ENCODE data around the gene MACROD2.

Gene MACROD2

GRCh38 chr20:16096756-16097326, 2101.5 kb downstream of the MACROD2 start:
- H3K27ac ChIP-seq = no peak overlapping the region
- ChIA-PET CTCF (no interaction called here), POLR2A (ENCODE audit: low non-redundant PET) (no interaction called here)
- TF ChIP-seq CTCF (conservative IDR thresholded peaks at IDR 0.05; ENCODE audit: low read depth) = no peak
- no peak for DNase-seq (ENCODE audit: low spot score)

GRCh38 chr20:16097788-16098187, 2102.5 kb downstream of the MACROD2 start:
- DNase-seq (ENCODE audit: low spot score) = no peak
- ChIA-PET CTCF (no interaction called here), POLR2A (ENCODE audit: low non-redundant PET) (no interaction called here)
- no peak for TF ChIP-seq CTCF (conservative IDR thresholded peaks at IDR 0.05; ENCODE audit: low read depth)
- no peak overlapping the region for H3K27ac ChIP-seq

DNA sequence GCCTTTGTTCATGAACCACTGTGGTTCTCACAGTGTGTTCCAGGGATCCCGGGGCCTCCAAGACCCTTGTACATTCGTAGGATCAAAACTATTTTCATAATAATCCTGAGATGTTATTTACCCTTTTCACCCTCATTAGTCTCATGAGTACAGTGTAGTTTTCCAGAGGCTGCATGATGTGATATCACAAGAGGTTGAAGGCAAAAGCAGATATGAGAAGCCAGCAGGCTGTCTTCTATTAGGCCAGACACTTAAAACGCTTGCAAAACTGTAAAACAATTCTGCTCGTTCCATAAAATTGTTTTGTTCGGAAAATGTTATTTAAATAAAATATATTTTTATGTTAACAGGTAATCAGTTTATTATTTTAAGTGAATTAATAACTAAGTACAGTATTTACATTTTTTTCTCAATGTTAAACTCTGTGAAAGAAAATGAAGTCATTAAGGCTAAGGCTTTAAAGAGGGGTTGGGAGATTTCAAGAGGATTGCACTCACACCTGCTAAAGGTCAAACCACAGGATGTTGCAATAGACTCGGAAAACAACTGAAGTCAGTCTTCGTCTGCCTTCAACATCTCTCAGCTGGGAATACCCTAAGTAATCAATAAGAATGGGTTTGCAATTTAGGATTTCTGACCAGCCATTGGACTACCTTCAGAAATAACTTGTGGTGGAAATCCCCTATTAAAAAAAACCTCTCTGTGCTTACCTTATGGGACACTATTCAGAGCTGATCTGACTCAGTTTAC, 2103.7 kb downstream of the MACROD2 start:
- POLR2A ChIA-PET (ENCODE audit: low non-redundant PET) = interaction anchor here (0.7 kb wide), 1 partner anchor 148 kb away, joined by 3 read pairs; no protein-coding TSS in a partner anchor
- no peak for TF ChIP-seq CTCF (conservative IDR thresholded peaks at IDR 0.05; ENCODE audit: low read depth)
- CTCF ChIA-PET = no interaction called here
- H3K27ac ChIP-seq = no peak overlapping the region
- no peak for DNase-seq (ENCODE audit: low spot score)

- no peak overlapping the region for H3K27ac ChIP-seq
- TF ChIP-seq CTCF (conservative IDR thresholded peaks at IDR 0.05; ENCODE audit: low read depth) = no peak
- CTCF ChIA-PET = no interaction called here
- POLR2A ChIA-PET (ENCODE audit: low non-redundant PET) = no interaction called here
- DNase-seq (ENCODE audit: low spot score) = no peak
Observed at GRCh38 chr20:16100111-16100510, 2104.8 kb downstream of the MACROD2 start.

GRCh38 chr20:16100767-16101166, 2105.5 kb downstream of the MACROD2 start:
- no peak overlapping the region for H3K27ac ChIP-seq
- POLR2A ChIA-PET (ENCODE audit: low non-redundant PET) = no interaction called here
- CTCF ChIA-PET = no interaction called here
- no peak for TF ChIP-seq CTCF (conservative IDR thresholded peaks at IDR 0.05; ENCODE audit: low read depth)
- DNase-seq (ENCODE audit: low spot score) = no peak
